ENCODE results near the gene PLEKHA7. TPM values are rescaled to one million over a fixed set of nuclear protein-coding genes. Genes with fewer than 3 reads are reported as not detected.

Gene PLEKHA7
- total RNA-seq, 1 experiment from 2014 or later = 7.2 TPM

DNA sequence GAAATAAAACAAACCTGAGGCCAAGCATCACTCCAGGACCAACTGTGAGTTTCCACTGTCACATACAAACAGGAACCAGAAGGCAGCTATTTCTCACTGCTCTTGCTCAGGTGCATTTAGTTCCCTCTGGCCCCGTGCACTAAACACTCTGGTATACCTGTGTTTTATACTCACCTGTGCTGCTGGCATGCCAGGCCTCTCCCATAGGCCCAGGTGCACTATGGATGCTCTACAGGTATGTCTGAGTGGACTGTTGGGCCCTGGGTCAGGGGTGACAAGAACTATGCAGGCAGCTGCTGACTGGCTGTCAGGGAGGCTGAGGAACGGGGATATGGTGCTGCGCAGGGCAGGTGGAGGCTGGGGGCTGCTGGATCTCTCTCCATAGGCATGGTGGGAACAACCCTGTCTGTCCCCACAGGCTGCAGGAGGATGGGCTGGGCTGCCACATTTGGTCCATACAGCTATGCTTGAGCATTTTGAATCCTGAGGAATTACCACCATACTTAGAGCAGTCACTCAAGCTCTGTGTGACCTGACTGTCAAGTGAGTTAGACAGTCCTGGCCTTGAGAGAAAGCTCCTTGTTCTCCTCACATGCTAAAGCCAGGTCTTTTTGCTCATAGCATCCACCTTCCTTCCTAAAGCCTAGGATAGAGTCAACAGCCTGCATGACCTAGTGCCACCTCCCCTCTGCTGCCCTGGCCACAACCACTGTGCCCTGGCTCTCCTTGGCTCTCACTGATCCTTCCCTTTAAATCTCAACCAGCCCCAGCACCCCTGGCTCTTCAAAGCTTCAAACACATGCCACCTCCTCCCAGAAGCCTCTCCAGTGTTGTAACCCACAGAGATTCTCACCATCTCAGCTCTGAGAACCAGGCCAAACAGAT, 202.8 kb downstream of the PLEKHA7 start:
- Histone ChIP-seq H3K4me2 (ENCODE audit: low read length) (no peak overlapping the region), H3K4me3 (replicated peaks in 1 of 2; ENCODE audit: low read depth in 1 of 2, low read length in 2 of 2) (no peak overlapping the region), H2AFZ (ENCODE audit: low read depth, low read length, poor library complexity, severe bottlenecking) (no peak overlapping the region), H4K20me1 (ENCODE audit: insufficient read depth) (no peaks in the 10 kb centered on the region), H3K27me3 (ENCODE audit: insufficient read depth, low read length) (no peaks in the 10 kb centered on the region), H3K79me2 (ENCODE audit: insufficient read depth, low read length) (no peaks in the 10 kb centered on the region), H3K36me3 (ENCODE audit: control insufficient read depth in 1 of 2, insufficient read depth in 2 of 2, low read length in 2 of 2) (no peaks in the 10 kb centered on the region), H3K9me3 (ENCODE audit: control insufficient read depth in 1 of 2, insufficient read depth in 1 of 2, low read depth in 1 of 2, low read length in 2 of 2) (no peaks in the 10 kb centered on the region), H3K9me2 (ENCODE audit: insufficient read depth) (no peaks in the 10 kb centered on the region), H3K9ac (ENCODE audit: low read length) (no peak overlapping the region), H3K4me1 (ENCODE audit: control insufficient read depth in 1 of 2, insufficient read depth in 2 of 2, low read length in 2 of 2) (no peaks in the 10 kb centered on the region; a peak in 1 of 4 replicates), H3K27ac (ENCODE audit: low read depth, low read length) (no peak overlapping the region)
- ATAC-seq (no peak), DNase-seq (ENCODE audit: low read depth, low spot score) (no peak)
- intact Hi-C loops (cut with micrococcal nuclease) = no loop called here
- ChIA-PET POLR2A (no interaction called here), CTCF (interaction anchor here (1.3 to 2.1 kb wide), 2 partner anchors 9 to 26 kb away, joined by 4 to 15 read pairs; no protein-coding TSS in a partner anchor), RAD21 (ENCODE audit: low non-redundant PET in 1 of 2, low total read pairs in 2 of 2, uncharacterized antibody in 2 of 2, unreplicated experiment in 2 of 2) (no interaction called here)
- TF ChIP-seq EZH2phosphoT487 (IDR thresholded peaks at IDR 0.05; ENCODE audit: borderline replicate concordance) (no peak), EGR1 (IDR thresholded peaks at IDR 0.05; ENCODE audit: low read depth) (no peak), ZNF274 (IDR thresholded peaks at IDR 0.05; ENCODE audit: low read depth, low read length) (no peak), POLR2AphosphoS5 (IDR thresholded peaks at IDR 0.05; ENCODE audit: low read depth, low read length) (no peak), SIN3A (IDR thresholded peaks at IDR 0.05; ENCODE audit: low read depth) (no peak), ELF1 (IDR thresholded peaks at IDR 0.05; ENCODE audit: borderline replicate concordance, low read depth) (no peak), TCF7L2 (IDR thresholded peaks at IDR 0.05; ENCODE audit: borderline replicate concordance, extremely low read depth, insufficient read depth, insufficient read length) (no peak), FOSL1 (IDR thresholded peaks at IDR 0.05; ENCODE audit: low read depth) (no peak), POLR2A (IDR thresholded peaks at IDR 0.05; ENCODE audit: borderline replicate concordance, extremely low read depth, insufficient read depth, insufficient read length) (no peak), JUND (IDR thresholded peaks at IDR 0.05) (no peak), SP1 (IDR thresholded peaks at IDR 0.05; ENCODE audit: low read depth) (no peak), ZFX (IDR thresholded peaks at IDR 0.05) (no peak)
- TF ChIP-seq, protein P1, sequence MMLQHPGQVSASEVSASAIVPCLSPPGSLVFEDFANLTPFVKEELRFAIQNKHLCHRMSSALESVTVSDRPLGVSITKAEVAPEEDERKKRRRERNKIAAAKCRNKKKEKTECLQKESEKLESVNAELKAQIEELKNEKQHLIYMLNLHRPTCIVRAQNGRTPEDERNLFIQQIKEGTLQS (IDR thresholded peaks at IDR 0.05) = no peak
- TF ChIP-seq, protein P2, sequence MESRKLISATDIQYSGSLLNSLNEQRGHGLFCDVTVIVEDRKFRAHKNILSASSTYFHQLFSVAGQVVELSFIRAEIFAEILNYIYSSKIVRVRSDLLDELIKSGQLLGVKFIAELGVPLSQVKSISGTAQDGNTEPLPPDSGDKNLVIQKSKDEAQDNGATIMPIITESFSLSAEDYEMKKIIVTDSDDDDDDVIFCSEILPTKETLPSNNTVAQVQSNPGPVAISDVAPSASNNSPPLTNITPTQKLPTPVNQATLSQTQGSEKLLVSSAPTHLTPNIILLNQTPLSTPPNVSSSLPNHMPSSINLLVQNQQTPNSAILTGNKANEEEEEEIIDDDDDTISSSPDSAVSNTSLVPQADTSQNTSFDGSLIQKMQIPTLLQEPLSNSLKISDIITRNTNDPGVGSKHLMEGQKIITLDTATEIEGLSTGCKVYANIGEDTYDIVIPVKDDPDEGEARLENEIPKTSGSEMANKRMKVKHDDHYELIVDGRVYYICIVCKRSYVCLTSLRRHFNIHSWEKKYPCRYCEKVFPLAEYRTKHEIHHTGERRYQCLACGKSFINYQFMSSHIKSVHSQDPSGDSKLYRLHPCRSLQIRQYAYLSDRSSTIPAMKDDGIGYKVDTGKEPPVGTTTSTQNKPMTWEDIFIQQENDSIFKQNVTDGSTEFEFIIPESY (IDR thresholded peaks at IDR 0.05; ENCODE audit: extremely low read depth, insufficient replicate concordance, low read length) = no peak
- TF ChIP-seq, protein P3, sequence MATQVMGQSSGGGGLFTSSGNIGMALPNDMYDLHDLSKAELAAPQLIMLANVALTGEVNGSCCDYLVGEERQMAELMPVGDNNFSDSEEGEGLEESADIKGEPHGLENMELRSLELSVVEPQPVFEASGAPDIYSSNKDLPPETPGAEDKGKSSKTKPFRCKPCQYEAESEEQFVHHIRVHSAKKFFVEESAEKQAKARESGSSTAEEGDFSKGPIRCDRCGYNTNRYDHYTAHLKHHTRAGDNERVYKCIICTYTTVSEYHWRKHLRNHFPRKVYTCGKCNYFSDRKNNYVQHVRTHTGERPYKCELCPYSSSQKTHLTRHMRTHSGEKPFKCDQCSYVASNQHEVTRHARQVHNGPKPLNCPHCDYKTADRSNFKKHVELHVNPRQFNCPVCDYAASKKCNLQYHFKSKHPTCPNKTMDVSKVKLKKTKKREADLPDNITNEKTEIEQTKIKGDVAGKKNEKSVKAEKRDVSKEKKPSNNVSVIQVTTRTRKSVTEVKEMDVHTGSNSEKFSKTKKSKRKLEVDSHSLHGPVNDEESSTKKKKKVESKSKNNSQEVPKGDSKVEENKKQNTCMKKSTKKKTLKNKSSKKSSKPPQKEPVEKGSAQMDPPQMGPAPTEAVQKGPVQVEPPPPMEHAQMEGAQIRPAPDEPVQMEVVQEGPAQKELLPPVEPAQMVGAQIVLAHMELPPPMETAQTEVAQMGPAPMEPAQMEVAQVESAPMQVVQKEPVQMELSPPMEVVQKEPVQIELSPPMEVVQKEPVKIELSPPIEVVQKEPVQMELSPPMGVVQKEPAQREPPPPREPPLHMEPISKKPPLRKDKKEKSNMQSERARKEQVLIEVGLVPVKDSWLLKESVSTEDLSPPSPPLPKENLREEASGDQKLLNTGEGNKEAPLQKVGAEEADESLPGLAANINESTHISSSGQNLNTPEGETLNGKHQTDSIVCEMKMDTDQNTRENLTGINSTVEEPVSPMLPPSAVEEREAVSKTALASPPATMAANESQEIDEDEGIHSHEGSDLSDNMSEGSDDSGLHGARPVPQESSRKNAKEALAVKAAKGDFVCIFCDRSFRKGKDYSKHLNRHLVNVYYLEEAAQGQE (IDR thresholded peaks at IDR 0.05; ENCODE audit: low read depth) = no peak
- BruUV-seq (replicated peaks) = no TSS peak
